T-helper 1 cell treated with Interleukin-12 subunit alpha and Interleukin-12 subunit beta and Interleukin-4 antibody, amounts not matched to agents 30 μg/mL and 1 μg/mL, for 36 hours (primary cell): ENCODE results near the gene SHISA3.
"Not testable (repeated sequence)": the region's sequence is repeated elsewhere in the genome, so short reads cannot be mapped to it uniquely, and the experiment has no call there.

Experiments
- H3K27ac Mint-ChIP-seq: one replicate; pipeline ENCODE4 v1.8.0; 2021; ENCODE audit warnings: mild to moderate bottlenecking, mixed read lengths
- H3K27me3 Mint-ChIP-seq: one replicate; pipeline ENCODE4 v1.8.0; 2021; ENCODE audit warnings: low read depth, mixed read lengths
- H3K36me3 Mint-ChIP-seq: one replicate; pipeline ENCODE4 v1.8.0; 2021; ENCODE audit warnings: low read depth, mixed read lengths
- H3K4me1 Mint-ChIP-seq: one replicate; pipeline ENCODE4 v1.8.0; 2021; ENCODE audit warnings: low read depth, mixed read lengths
- H3K4me3 Mint-ChIP-seq: one replicate; pipeline ENCODE4 v1.8.0; 2021; ENCODE audit warnings: mild to moderate bottlenecking, moderate library complexity, mixed read lengths
- H3K9me3 Mint-ChIP-seq: one replicate; pipeline ENCODE4 v1.8.0; 2021; ENCODE audit warnings: mixed read lengths

The SHISA3 gene

GRCh38 chr4:42371305-42372252 lies 25.7 kb upstream of the SHISA3 start:
- Mint-ChIP-seq H3K27me3 (peaks cover 3% of the 10 kb centered on the region), H3K4me1 (no peaks in the 10 kb centered on the region), H3K4me3 (no peak overlapping the region), H3K36me3 (no peaks in the 10 kb centered on the region), H3K9me3 (no peaks in the 10 kb centered on the region), H3K27ac (no peak overlapping the region)

- H3K9me3 Mint-ChIP-seq, H3K27ac Mint-ChIP-seq, H3K36me3 Mint-ChIP-seq, H3K27me3 Mint-ChIP-seq, H3K4me1 Mint-ChIP-seq, H3K4me3 Mint-ChIP-seq: not testable (repeated sequence)
Measured at GRCh38 chr4:42372303-42372702, 25.0 kb upstream of the SHISA3 start.

GRCh38 chr4:42377497-42377896 lies 19.8 kb upstream of the SHISA3 start:
- Mint-ChIP-seq H3K9me3 (no peaks in the 10 kb centered on the region), H3K27ac (no peak overlapping the region), H3K27me3 (peaks cover 13% of the 10 kb centered on the region), H3K4me3 (no peak overlapping the region), H3K4me1 (no peaks in the 10 kb centered on the region), H3K36me3 (no peaks in the 10 kb centered on the region)

GRCh38 chr4:42381666-42382065 lies 15.6 kb upstream of the SHISA3 start:
- no peak overlapping the region for H3K27ac Mint-ChIP-seq
- H3K9me3 Mint-ChIP-seq = no peaks in the 10 kb centered on the region
- H3K27me3 Mint-ChIP-seq = peaks cover 9% of the 10 kb centered on the region
- no peak overlapping the region for H3K4me3 Mint-ChIP-seq
- no peaks in the 10 kb centered on the region for H3K4me1 Mint-ChIP-seq
- H3K36me3 Mint-ChIP-seq = no peaks in the 10 kb centered on the region

- H3K27me3 Mint-ChIP-seq = peaks cover 3% of the 10 kb centered on the region
- H3K27ac Mint-ChIP-seq = no peak overlapping the region
- no peaks in the 10 kb centered on the region for H3K9me3 Mint-ChIP-seq
- H3K4me3 Mint-ChIP-seq = no peak overlapping the region
- H3K36me3 Mint-ChIP-seq = no peaks in the 10 kb centered on the region
- no peaks in the 10 kb centered on the region for H3K4me1 Mint-ChIP-seq
Measured at GRCh38 chr4:42385516-42385915, 11.8 kb upstream of the SHISA3 start.

- H3K36me3 Mint-ChIP-seq = no peaks in the 10 kb centered on the region
- no peaks in the 10 kb centered on the region for H3K4me1 Mint-ChIP-seq
- H3K9me3 Mint-ChIP-seq = no peaks in the 10 kb centered on the region
- peaks cover 26% of the 10 kb centered on the region for H3K27me3 Mint-ChIP-seq
- no peak overlapping the region for H3K27ac Mint-ChIP-seq
- no peak overlapping the region for H3K4me3 Mint-ChIP-seq
Measured at GRCh38 chr4:42390622-42391354, 6.5 kb upstream of the SHISA3 start.

GRCh38 chr4:42391355-42391664 lies 6.0 kb upstream of the SHISA3 start:
- Mint-ChIP-seq H3K36me3 (no peaks in the 10 kb centered on the region), H3K27ac (no peak overlapping the region), H3K4me1 (peaks cover 1% of the 10 kb centered on the region), H3K9me3 (no peaks in the 10 kb centered on the region), H3K27me3 (peaks cover 31% of the 10 kb centered on the region), H3K4me3 (no peak overlapping the region)

GRCh38 chr4:42391981-42392380 lies 5.3 kb upstream of the SHISA3 start:
- H3K27me3 Mint-ChIP-seq = peaks cover 38% of the 10 kb centered on the region
- peaks cover 8% of the 10 kb centered on the region for H3K4me1 Mint-ChIP-seq
- H3K4me3 Mint-ChIP-seq = no peak overlapping the region
- H3K27ac Mint-ChIP-seq = no peak overlapping the region
- no peaks in the 10 kb centered on the region for H3K9me3 Mint-ChIP-seq
- no peaks in the 10 kb centered on the region for H3K36me3 Mint-ChIP-seq

GRCh38 chr4:42392436-42392835 lies 4.9 kb upstream of the SHISA3 start:
- Mint-ChIP-seq H3K9me3 (no peaks in the 10 kb centered on the region), H3K27ac (no peak overlapping the region), H3K4me3 (no peak overlapping the region), H3K36me3 (no peaks in the 10 kb centered on the region), H3K27me3 (peaks cover 42% of the 10 kb centered on the region), H3K4me1 (peaks cover 8% of the 10 kb centered on the region)

GRCh38 chr4:42395595-42395994 lies 1.7 kb upstream of the SHISA3 start:
- no peaks in the 10 kb centered on the region for H3K9me3 Mint-ChIP-seq
- H3K27me3 Mint-ChIP-seq = peaks cover 66% of the 10 kb centered on the region
- H3K4me1 Mint-ChIP-seq = peaks cover 17% of the 10 kb centered on the region
- no peaks in the 10 kb centered on the region for H3K36me3 Mint-ChIP-seq
- no peak overlapping the region for H3K4me3 Mint-ChIP-seq
- H3K27ac Mint-ChIP-seq = no peak overlapping the region

GRCh38 chr4:42396361-42396751 lies 932 bp upstream of the SHISA3 start:
- H3K4me1 Mint-ChIP-seq = peaks cover 17% of the 10 kb centered on the region
- H3K27me3 Mint-ChIP-seq = peaks cover 73% of the 10 kb centered on the region
- no peaks in the 10 kb centered on the region for H3K36me3 Mint-ChIP-seq
- peak overlapping the region; percentile 82 for H3K4me3 Mint-ChIP-seq
- H3K27ac Mint-ChIP-seq = peak overlapping the region; percentile 24
- no peaks in the 10 kb centered on the region for H3K9me3 Mint-ChIP-seq

GRCh38 chr4:42397635-42398170 lies 415 bp downstream of the SHISA3 start:
- Mint-ChIP-seq H3K27me3 (peaks cover 75% of the 10 kb centered on the region), H3K9me3 (no peaks in the 10 kb centered on the region), H3K36me3 (no peaks in the 10 kb centered on the region), H3K4me1 (peaks cover 17% of the 10 kb centered on the region), H3K27ac (no peak overlapping the region), H3K4me3 (peak overlapping the region; percentile 82)

- no peaks in the 10 kb centered on the region for H3K36me3 Mint-ChIP-seq
- H3K27me3 Mint-ChIP-seq = peaks cover 72% of the 10 kb centered on the region
- no peak overlapping the region for H3K27ac Mint-ChIP-seq
- peaks cover 17% of the 10 kb centered on the region for H3K4me1 Mint-ChIP-seq
- peak overlapping the region; percentile 66 for H3K4me3 Mint-ChIP-seq
- H3K9me3 Mint-ChIP-seq = no peaks in the 10 kb centered on the region
Measured at GRCh38 chr4:42398171-42398870, 1.0 kb downstream of the SHISA3 start.

- peaks cover 17% of the 10 kb centered on the region for H3K4me1 Mint-ChIP-seq
- peak overlapping the region; percentile 66 for H3K4me3 Mint-ChIP-seq
- H3K27ac Mint-ChIP-seq = no peak overlapping the region
- no peaks in the 10 kb centered on the region for H3K9me3 Mint-ChIP-seq
- H3K36me3 Mint-ChIP-seq = no peaks in the 10 kb centered on the region
- peaks cover 70% of the 10 kb centered on the region for H3K27me3 Mint-ChIP-seq
Measured at GRCh38 chr4:42398871-42399331, 1.6 kb downstream of the SHISA3 start.
